ENCODE data around the gene NUP43. TPM values are rescaled to one million over a fixed set of nuclear protein-coding genes. Genes with fewer than 3 reads are reported as not detected.

The NUP43 gene, protein sequence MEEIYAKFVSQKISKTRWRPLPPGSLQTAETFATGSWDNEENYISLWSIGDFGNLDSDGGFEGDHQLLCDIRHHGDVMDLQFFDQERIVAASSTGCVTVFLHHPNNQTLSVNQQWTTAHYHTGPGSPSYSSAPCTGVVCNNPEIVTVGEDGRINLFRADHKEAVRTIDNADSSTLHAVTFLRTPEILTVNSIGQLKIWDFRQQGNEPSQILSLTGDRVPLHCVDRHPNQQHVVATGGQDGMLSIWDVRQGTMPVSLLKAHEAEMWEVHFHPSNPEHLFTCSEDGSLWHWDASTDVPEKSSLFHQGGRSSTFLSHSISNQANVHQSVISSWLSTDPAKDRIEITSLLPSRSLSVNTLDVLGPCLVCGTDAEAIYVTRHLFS
- 26.9 TPM for polyA plus RNA-seq (2013, experiment 1 of 2)
- 27.5 TPM for polyA plus RNA-seq (2013, experiment 2 of 2)

DNA sequence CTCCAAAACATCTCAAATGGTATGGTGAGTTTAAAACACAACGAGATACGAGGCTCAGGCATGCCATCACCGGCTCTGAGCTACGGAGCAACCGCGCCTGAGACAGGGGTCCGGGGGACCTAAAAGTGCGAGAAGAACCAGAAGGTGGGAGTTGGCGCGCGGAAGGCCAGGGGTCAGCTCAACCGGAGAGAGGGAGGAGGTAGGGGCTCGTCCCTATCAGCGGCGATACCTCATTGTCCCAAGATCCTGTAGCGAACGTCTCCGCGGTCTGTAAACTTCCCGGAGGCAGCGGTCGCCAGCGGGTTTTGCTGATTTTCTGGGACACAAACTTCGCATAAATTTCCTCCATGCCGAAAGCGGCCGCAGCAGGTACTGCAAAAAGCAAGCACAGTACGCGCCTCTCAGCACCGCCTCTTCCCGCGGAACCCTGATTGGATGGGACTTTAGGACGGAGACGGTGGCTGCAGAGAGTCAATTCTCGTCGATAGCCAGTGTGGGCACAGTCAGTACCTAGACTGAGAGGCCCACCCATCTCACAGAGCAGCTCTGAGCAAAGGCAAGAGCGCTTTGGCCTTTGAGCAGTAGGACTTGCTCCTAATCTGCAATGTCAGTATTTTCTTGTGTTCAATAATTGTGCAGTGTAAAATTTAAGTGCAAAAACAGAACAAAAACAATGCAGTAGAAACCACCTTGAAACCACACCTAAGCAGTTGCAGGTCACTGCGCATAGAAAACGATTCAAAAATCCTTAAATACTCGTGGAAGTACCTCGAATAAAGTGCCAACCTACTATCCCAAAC lies at the start of gene NUP43:
Gene NUP43, minus strand, starts transcription at position 383 of the 800 bp plus-strand sequence. Its CDS starts 34 bp downstream, at position 349.
- Histone ChIP-seq H2BK15ac (replicated peaks; ENCODE audit: low read depth) (no peak within 1 kb of the TSS), H2BK120ac (ENCODE audit: low read depth, low read length) (no peak within 1 kb of the TSS), H3K9ac (ENCODE audit: low read length) (peak within 1 kb of the TSS; percentile 92), H3K27ac (ENCODE audit: low read depth, low read length) (no peak within 1 kb of the TSS), H3K79me2 (ENCODE audit: control insufficient read depth, insufficient read depth, low read length) (peaks cover 23% of the 10 kb centered on the region), H2AK5ac (ENCODE audit: low read length) (no peak within 1 kb of the TSS), H3K79me1 (ENCODE audit: low read length) (peaks cover 3% of the 10 kb centered on the region), H3K56ac (ENCODE audit: low read length) (peak within 1 kb of the TSS; percentile 96), H3K18ac (ENCODE audit: low read length) (no peak within 1 kb of the TSS), H4K5ac (ENCODE audit: low read length) (peak within 1 kb of the TSS; percentile 97), H3K4me1 (ENCODE audit: control insufficient read depth, low read depth, low read length) (no peaks in the 10 kb centered on the region), H3K23ac (ENCODE audit: low read length) (no peak within 1 kb of the TSS), H3K36me3 (ENCODE audit: control insufficient read depth, insufficient read depth, low read length) (no peaks in the 10 kb centered on the region), H2BK5ac (ENCODE audit: low read length) (no peak within 1 kb of the TSS), H3K4ac (ENCODE audit: low read depth, low read length) (no peak within 1 kb of the TSS), H3K27me3 (ENCODE audit: insufficient read depth, low read length, poor library complexity) (no peaks in the 10 kb centered on the region), H3K4me2 (ENCODE audit: low read length) (peak within 1 kb of the TSS; percentile 84), H3K4me3 (ENCODE audit: low read length) (peak within 1 kb of the TSS; percentile 90), H4K8ac (ENCODE audit: low read depth, low read length) (no peak within 1 kb of the TSS)
- no CpG with 5 or more reads among the region's 41 CpGs for WGBS (ENCODE audit: extremely low coverage, insufficient coverage, low lambda C conversion rate)
- peak; percentile 98 for DNase-seq

DNA sequence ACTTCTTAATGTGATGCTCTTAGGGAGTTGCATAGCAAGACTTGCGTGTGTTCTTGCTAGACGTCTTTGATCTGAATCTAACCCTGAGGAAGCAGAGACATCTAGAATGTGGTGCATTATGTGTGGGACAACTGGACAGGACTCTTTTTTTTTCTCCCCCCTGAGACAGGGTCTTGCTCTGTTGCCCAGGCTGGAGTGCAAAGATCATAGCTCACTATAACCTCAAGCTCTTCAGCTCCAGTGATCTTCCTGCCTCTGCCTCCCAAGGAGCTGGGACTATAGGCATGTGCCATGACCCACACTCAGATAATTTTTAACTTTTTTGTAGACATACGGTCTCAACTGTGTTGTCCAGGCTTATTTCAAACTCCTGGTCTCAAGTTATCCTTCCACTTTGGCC lies 37.2 kb upstream of the NUP43 start:
- peaks cover 4% of the 10 kb centered on the region for H3K36me3 ChIP-seq (ENCODE audit: control insufficient read depth, insufficient read depth, low read length)
- H3K27me3 ChIP-seq (ENCODE audit: insufficient read depth, low read length, poor library complexity) = no peaks in the 10 kb centered on the region
- no peaks in the 10 kb centered on the region for H3K4me1 ChIP-seq (ENCODE audit: control insufficient read depth, low read depth, low read length)
- no peaks in the 10 kb centered on the region for H3K79me2 ChIP-seq (ENCODE audit: control insufficient read depth, insufficient read depth, low read length)
- no peak overlapping the region for H3K4me2 ChIP-seq (ENCODE audit: low read length)
- H3K18ac ChIP-seq (ENCODE audit: low read length) = no peak overlapping the region
- no peak for DNase-seq
- H2BK5ac ChIP-seq (ENCODE audit: low read length) = no peak overlapping the region
- no peak overlapping the region for H3K9ac ChIP-seq (ENCODE audit: low read length)
- H2AK5ac ChIP-seq (ENCODE audit: low read length) = no peak overlapping the region
- no peak overlapping the region for H3K27ac ChIP-seq (ENCODE audit: low read depth, low read length)
- H3K4ac ChIP-seq (ENCODE audit: low read depth, low read length) = no peak overlapping the region
- H3K79me1 ChIP-seq (ENCODE audit: low read length) = peaks cover 2% of the 10 kb centered on the region
- H3K23ac ChIP-seq (ENCODE audit: low read length) = no peak overlapping the region
- H3K56ac ChIP-seq (ENCODE audit: low read length) = no peak overlapping the region
- H4K5ac ChIP-seq (ENCODE audit: low read length) = no peak overlapping the region
- H4K8ac ChIP-seq (ENCODE audit: low read depth, low read length) = no peak overlapping the region
- H2BK15ac ChIP-seq (replicated peaks; ENCODE audit: low read depth) = no peak overlapping the region
- no CpG with 5 or more reads among the region's 3 CpGs for WGBS (ENCODE audit: extremely low coverage, insufficient coverage, low lambda C conversion rate)
- H3K4me3 ChIP-seq (ENCODE audit: low read length) = no peak overlapping the region
- H2BK120ac ChIP-seq (ENCODE audit: low read depth, low read length) = no peak overlapping the region

DNA sequence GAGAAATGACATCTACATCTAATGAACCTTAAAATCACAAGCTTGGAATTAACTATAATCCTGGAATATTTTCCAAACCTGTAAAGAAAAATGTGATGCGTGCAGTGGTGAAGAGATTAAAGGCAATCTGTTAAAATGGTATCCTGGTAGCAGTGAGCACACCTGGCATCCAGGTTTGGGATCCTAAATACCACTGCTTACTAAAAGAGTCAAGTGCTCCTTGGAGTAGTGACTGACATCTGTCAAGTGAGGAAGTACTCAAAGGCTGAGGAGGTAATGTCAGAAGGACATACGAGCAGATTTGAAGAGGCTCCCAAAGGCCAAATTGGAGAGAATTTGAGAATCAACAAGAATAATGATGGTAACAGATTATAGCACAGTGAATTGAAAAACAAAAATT lies 36.0 kb upstream of the NUP43 start:
- no peak for DNase-seq
- Histone ChIP-seq H2BK5ac (ENCODE audit: low read length) (no peak overlapping the region), H2AK5ac (ENCODE audit: low read length) (no peak overlapping the region), H2BK120ac (ENCODE audit: low read depth, low read length) (no peak overlapping the region), H3K79me2 (ENCODE audit: control insufficient read depth, insufficient read depth, low read length) (no peaks in the 10 kb centered on the region), H2BK15ac (replicated peaks; ENCODE audit: low read depth) (no peak overlapping the region), H3K27me3 (ENCODE audit: insufficient read depth, low read length, poor library complexity) (no peaks in the 10 kb centered on the region), H3K18ac (ENCODE audit: low read length) (no peak overlapping the region), H3K79me1 (ENCODE audit: low read length) (peaks cover 2% of the 10 kb centered on the region), H4K8ac (ENCODE audit: low read depth, low read length) (no peak overlapping the region), H3K4me1 (ENCODE audit: control insufficient read depth, low read depth, low read length) (no peaks in the 10 kb centered on the region), H3K36me3 (ENCODE audit: control insufficient read depth, insufficient read depth, low read length) (peaks cover 4% of the 10 kb centered on the region), H3K4me2 (ENCODE audit: low read length) (no peak overlapping the region), H3K56ac (ENCODE audit: low read length) (no peak overlapping the region), H4K5ac (ENCODE audit: low read length) (no peak overlapping the region), H3K23ac (ENCODE audit: low read length) (no peak overlapping the region), H3K9ac (ENCODE audit: low read length) (no peak overlapping the region), H3K4ac (ENCODE audit: low read depth, low read length) (no peak overlapping the region), H3K4me3 (ENCODE audit: low read length) (no peak overlapping the region), H3K27ac (ENCODE audit: low read depth, low read length) (no peak overlapping the region)
- WGBS (ENCODE audit: extremely low coverage, insufficient coverage, low lambda C conversion rate) = no CpG with 5 or more reads among the region's 2 CpGs

DNA sequence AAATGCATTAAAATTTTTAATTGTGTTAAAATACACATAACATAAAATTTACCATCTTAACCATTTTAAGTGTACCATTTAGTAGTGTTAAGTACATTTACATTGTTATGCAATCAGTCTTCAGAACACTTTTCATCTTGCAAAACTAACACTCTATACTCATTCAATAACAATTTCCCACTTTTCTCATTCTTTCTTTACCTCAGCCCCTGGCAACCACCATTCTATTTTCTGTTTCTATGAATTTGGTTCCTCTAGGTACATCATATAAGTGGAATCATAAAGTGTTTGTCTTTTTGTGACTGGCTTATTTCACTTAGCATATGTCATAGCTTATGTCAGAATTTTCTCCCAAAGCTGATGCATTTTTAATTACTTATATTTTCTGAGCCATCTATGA lies 35.4 kb upstream of the NUP43 start:
- Histone ChIP-seq H3K56ac (ENCODE audit: low read length) (no peak overlapping the region), H2BK15ac (replicated peaks; ENCODE audit: low read depth) (no peak overlapping the region), H3K4me1 (ENCODE audit: control insufficient read depth, low read depth, low read length) (no peaks in the 10 kb centered on the region), H3K4me3 (ENCODE audit: low read length) (no peak overlapping the region), H3K18ac (ENCODE audit: low read length) (no peak overlapping the region), H3K4ac (ENCODE audit: low read depth, low read length) (no peak overlapping the region), H2BK120ac (ENCODE audit: low read depth, low read length) (no peak overlapping the region), H2AK5ac (ENCODE audit: low read length) (no peak overlapping the region), H3K79me1 (ENCODE audit: low read length) (peaks cover 2% of the 10 kb centered on the region), H3K27me3 (ENCODE audit: insufficient read depth, low read length, poor library complexity) (no peaks in the 10 kb centered on the region), H2BK5ac (ENCODE audit: low read length) (no peak overlapping the region), H3K4me2 (ENCODE audit: low read length) (no peak overlapping the region), H3K23ac (ENCODE audit: low read length) (no peak overlapping the region), H4K8ac (ENCODE audit: low read depth, low read length) (no peak overlapping the region), H3K27ac (ENCODE audit: low read depth, low read length) (no peak overlapping the region), H3K9ac (ENCODE audit: low read length) (no peak overlapping the region), H4K5ac (ENCODE audit: low read length) (no peak overlapping the region), H3K36me3 (ENCODE audit: control insufficient read depth, insufficient read depth, low read length) (peaks cover 4% of the 10 kb centered on the region), H3K79me2 (ENCODE audit: control insufficient read depth, insufficient read depth, low read length) (no peaks in the 10 kb centered on the region)
- no peak for DNase-seq

DNA sequence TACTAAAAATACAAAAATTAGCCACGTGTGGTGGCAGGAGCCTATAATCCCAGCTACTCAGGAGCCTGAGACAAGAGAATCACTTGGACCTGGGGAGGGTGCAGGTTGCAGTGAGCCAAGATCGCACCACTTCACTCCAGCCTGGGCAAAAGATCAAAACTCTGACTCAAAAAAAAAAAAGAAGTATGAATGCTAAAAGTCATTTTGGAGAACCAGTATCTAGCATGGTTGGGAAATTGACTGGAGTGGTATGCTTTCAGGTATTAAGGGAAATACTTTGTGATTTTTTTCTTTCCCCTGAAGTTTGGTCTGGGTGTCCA lies 33.3 kb upstream of the NUP43 start:
- Histone ChIP-seq H4K8ac (ENCODE audit: low read depth, low read length) (no peak overlapping the region), H3K27ac (ENCODE audit: low read depth, low read length) (no peak overlapping the region), H3K4ac (ENCODE audit: low read depth, low read length) (no peak overlapping the region), H3K18ac (ENCODE audit: low read length) (no peak overlapping the region), H3K23ac (ENCODE audit: low read length) (no peak overlapping the region), H2BK15ac (replicated peaks; ENCODE audit: low read depth) (no peak overlapping the region), H3K36me3 (ENCODE audit: control insufficient read depth, insufficient read depth, low read length) (peaks cover 4% of the 10 kb centered on the region), H2BK120ac (ENCODE audit: low read depth, low read length) (no peak overlapping the region), H4K5ac (ENCODE audit: low read length) (no peak overlapping the region), H3K4me3 (ENCODE audit: low read length) (no peak overlapping the region), H2BK5ac (ENCODE audit: low read length) (no peak overlapping the region), H3K4me1 (ENCODE audit: control insufficient read depth, low read depth, low read length) (no peaks in the 10 kb centered on the region), H3K79me1 (ENCODE audit: low read length) (peaks cover 2% of the 10 kb centered on the region), H3K27me3 (ENCODE audit: insufficient read depth, low read length, poor library complexity) (no peaks in the 10 kb centered on the region), H3K9ac (ENCODE audit: low read length) (no peak overlapping the region), H3K56ac (ENCODE audit: low read length) (no peak overlapping the region), H2AK5ac (ENCODE audit: low read length) (no peak overlapping the region), H3K4me2 (ENCODE audit: low read length) (no peak overlapping the region), H3K79me2 (ENCODE audit: control insufficient read depth, insufficient read depth, low read length) (no peaks in the 10 kb centered on the region)
- no peak for DNase-seq
- no CpG with 5 or more reads among the region's 2 CpGs for WGBS (ENCODE audit: extremely low coverage, insufficient coverage, low lambda C conversion rate)
